Endothelial cell of umbilical vein (primary cell): Measurements from ENCODE around the gene ITIH5. TPM values are rescaled to one million over a fixed set of nuclear protein-coding genes. Genes with fewer than 3 reads are reported as not detected.

Source experiments
- BruUV-seq: library from RNA; stranded (reverse); fragments of 400-500 nt; replicated peaks from 2 replicates; lab custom pipeline; 2021; lab: Mats Ljungman, UMichigan
- CTCF ChIA-PET: fragments of 300-600, 350-600 bp; sonication (Branson Sonifier 250); formaldehyde crosslinking; loops from one replicate; lab custom pipeline; 2021; ENCODE audit warnings: antibody characterized with exemption, inconsistent platforms; lab: Charles Lee
- POLR2A ChIA-PET: fragments of 300-600, 350-600 bp; sonication (Branson Sonifier 250); formaldehyde crosslinking; loops from one replicate; lab custom pipeline; 2021; ENCODE audit warnings: antibody characterized with exemption, inconsistent platforms; lab: Charles Lee
- DNase-seq: peaks from one replicate; pipeline ENCODE4 v3.0.0-alpha.2; 2011; ENCODE audit warnings: low read depth, low spot score
- FAIRE-seq: peaks from 2 replicates; lab custom pipeline; 2011; peaks lifted over from hg19 to GRCh38; lab: Jason Lieb, UNC
- H2AFZ ChIP-seq: 2 replicates; pipeline ENCODE4 v1.6.0; 2012; ENCODE audit warnings: low read depth, low read length, control low read depth, inconsistent platforms
- H3K27ac ChIP-seq: 2 replicates; pipeline ENCODE4 v1.5.1; 2011; ENCODE audit warnings: low read depth, mild to moderate bottlenecking, control low read depth, low read length, moderate library complexity; ENCODE audit not compliant: insufficient read depth
- H3K27me3 ChIP-seq, 2 experiments: 2 replicates each; pipeline versions ENCODE4 v1.6.0 to v1.6.1; 2011; ENCODE audit warnings: low read length in 2 of 2, mixed read lengths in 1 of 2; ENCODE audit not compliant: control insufficient read depth in 2 of 2, insufficient read depth in 2 of 2
- H3K36me3 ChIP-seq, 2 experiments: 2 replicates in 1 of 2; 3 replicates in 1 of 2; pipeline ENCODE4 v1.5.1; 2011; ENCODE audit warnings: low read length in 2 of 2, mild to moderate bottlenecking in 1 of 2, moderate library complexity in 1 of 2; ENCODE audit not compliant: control insufficient read depth in 2 of 2, insufficient read depth in 2 of 2; ENCODE audit errors: extremely low read depth in 1 of 2
- H3K4me1 ChIP-seq: 3 replicates; pipeline ENCODE4 v1.5.1; 2011; ENCODE audit warnings: mild to moderate bottlenecking, low read length; ENCODE audit not compliant: control insufficient read depth, insufficient read depth; ENCODE audit errors: extremely low read depth
- H3K4me2 ChIP-seq: 2 replicates; pipeline ENCODE4 v1.6.1; 2011; ENCODE audit warnings: low read length, control low read depth, mixed read lengths; ENCODE audit not compliant: insufficient read depth
- H3K4me3 ChIP-seq, 3 experiments: fragments of 200-600 bp in 1 of 3; sonication (generic), shearing (Covaris generic) in 1 of 3; replicated peaks in 1 of 3; 2 replicates each; pipeline ENCODE4 v1.5.1; 2011 to 2016; ENCODE audit warnings: control low read depth in 3 of 3, low read length in 3 of 3, mild to moderate bottlenecking in 2 of 3, inconsistent platforms in 1 of 3, low read depth in 1 of 3, moderate library complexity in 1 of 3; ENCODE audit not compliant: insufficient read depth in 1 of 3
- H3K79me2 ChIP-seq: 2 replicates; pipeline ENCODE4 v1.6.0; 2012; ENCODE audit warnings: low read length, inconsistent platforms; ENCODE audit not compliant: control insufficient read depth, insufficient read depth
- H3K9ac ChIP-seq: replicated peaks from 2 replicates; pipeline ENCODE3; 2011; ENCODE audit warnings: low read length, control low read depth; ENCODE audit not compliant: insufficient read depth; ENCODE audit errors: extremely low read depth
- H3K9me1 ChIP-seq: replicated peaks from 3 replicates; pipeline ENCODE4 v1.6.0; 2011; ENCODE audit warnings: mild to moderate bottlenecking, low read length; ENCODE audit not compliant: control insufficient read depth, insufficient read depth; ENCODE audit errors: extremely low read depth
- H3K9me3 ChIP-seq: replicated peaks from 2 replicates; pipeline ENCODE4 v1.5.1; 2012; ENCODE audit warnings: low read length, inconsistent platforms; ENCODE audit not compliant: control insufficient read depth, insufficient read depth
- H4K20me1 ChIP-seq: replicated peaks from 2 replicates; pipeline ENCODE3; 2011; ENCODE audit warnings: mild to moderate bottlenecking, low read length; ENCODE audit not compliant: control insufficient read depth, insufficient read depth; ENCODE audit errors: extremely low read depth
- EZH2 ChIP-seq: IDR thresholded peaks from 2 replicates; pipeline ENCODE4 v1.6.1; 2012; ENCODE audit warnings: borderline replicate concordance, low read depth, mild to moderate bottlenecking, moderate library complexity, low read length, inconsistent platforms; ENCODE audit not compliant: severe bottlenecking
- FOS ChIP-seq: IDR thresholded peaks from 2 replicates; pipeline ENCODE4 v1.6.1; 2011; ENCODE audit warnings: mild to moderate bottlenecking, low read length, moderate library complexity, borderline replicate concordance; ENCODE audit not compliant: insufficient read depth
- GATA2 ChIP-seq: IDR thresholded peaks from 2 replicates; pipeline ENCODE4 v1.7.0; 2011; ENCODE audit warnings: low read depth, mild to moderate bottlenecking, moderate library complexity, mixed read lengths, low read length; ENCODE audit not compliant: insufficient read length, insufficient read depth
- JUN ChIP-seq: IDR thresholded peaks from 2 replicates; pipeline ENCODE4 v1.6.1; 2011; ENCODE audit warnings: borderline replicate concordance, low read depth; ENCODE audit not compliant: insufficient read length, insufficient read depth
- MAX ChIP-seq: IDR thresholded peaks from 2 replicates; pipeline ENCODE4 v1.6.1; 2011; ENCODE audit not compliant: insufficient read depth, insufficient read length
- MYC ChIP-seq: IDR thresholded peaks from one replicate; pipeline ENCODE4 v1.6.1; 2011; ENCODE audit warnings: mild to moderate bottlenecking, low read depth, low read length
- POLR2A ChIP-seq: IDR thresholded peaks from 2 replicates; pipeline ENCODE4 v1.6.1; 2012; ENCODE audit warnings: low read depth, mild to moderate bottlenecking, control low read depth, low read length
- POLR2AphosphoS5 ChIP-seq: IDR thresholded peaks from 2 replicates; pipeline ENCODE4 v1.6.1; 2012; ENCODE audit warnings: low read depth, mild to moderate bottlenecking, control low read depth, low read length, moderate library complexity; ENCODE audit not compliant: insufficient read depth
- dilution Hi-C: fragments of 300-500 bp; cut with MboI; formaldehyde crosslinking; loops from one replicate; pipeline ENCODE4 v1.15.0; 2019; ENCODE audit warnings: low sequenced_read_pairs; ENCODE audit not compliant: extremely low pct_ligation_motif_present
- intact Hi-C: fragments of 100-400 bp; cut with micrococcal nuclease; formaldehyde crosslinking; loops from one replicate; pipeline ENCODE4 v1.10.0; 2022
- polyA plus RNA-seq, 4 experiments: library from polyadenylated mRNA; depleted of rRNA in 3 of 4; stranded (reverse) in 3 of 4; unstranded in 1 of 4; fragments of >200 nt; gene quantifications; 2 replicates each; pipeline versions ENCODE4 v1.2.1 to v1.2.3, GENCODE V29; 2011 to 2012; ENCODE audit warnings: missing spikeins in 1 of 4
- total RNA-seq: library from RNA; stranded (reverse); gene quantifications from 2 replicates; pipeline ENCODE4 v1.2.3, GENCODE V29; 2021
- TF ChIP-seq, protein P1 (sequence below), 2 donors: IDR thresholded peaks; 1 replicate in 1 of 2; 2 replicates in 1 of 2; pipeline ENCODE4 v1.5.1; 2011; ENCODE audit warnings: low read length in 2 of 2, mild to moderate bottlenecking in 2 of 2, moderate library complexity in 2 of 2, control low read depth in 1 of 2, inconsistent platforms in 1 of 2, low read depth in 1 of 2; ENCODE audit not compliant: insufficient read depth in 1 of 2; ENCODE audit errors: extremely low read depth in 1 of 2

The ITIH5 gene
- total and polyA plus RNA-seq, 2 donors (not counting 3 experiments of a cell fraction or from before 2014, with no cell fraction given) = not detected

DNA sequence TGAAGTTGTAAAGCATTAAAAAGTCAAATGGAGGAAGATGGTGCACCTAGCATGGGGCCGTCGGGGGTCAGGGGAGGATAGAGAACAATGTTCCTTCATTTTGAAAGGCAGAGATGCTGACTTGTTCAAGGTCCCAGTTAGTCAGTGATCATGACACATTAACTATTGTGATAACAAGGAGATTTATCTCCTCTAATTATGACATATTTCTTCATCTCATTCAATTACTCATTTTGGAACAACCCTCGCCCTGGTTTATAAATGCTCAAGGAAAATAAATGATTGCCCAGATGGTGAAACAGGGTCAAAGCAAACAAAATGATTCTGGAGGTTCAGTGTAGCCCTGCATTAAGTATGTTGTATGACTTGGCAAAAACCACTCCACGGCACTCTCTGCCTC, 106.2 kb downstream of the ITIH5 start:
- H3K9ac ChIP-seq = no peak overlapping the region
- no peaks in the 10 kb centered on the region for H3K9me1 ChIP-seq
- H2AFZ ChIP-seq = no peak overlapping the region
- no peaks in the 10 kb centered on the region for H3K4me1 ChIP-seq
- intact Hi-C loops (no loop called here), dilution Hi-C loops (no loop called here)
- H3K27ac ChIP-seq = no peak overlapping the region
- BruUV-seq = no TSS peak
- ChIA-PET POLR2A (no interaction called here), CTCF (no interaction called here)
- no peak overlapping the region for H3K4me3 ChIP-seq
- H3K4me2 ChIP-seq = no peak overlapping the region
- no peaks in the 10 kb centered on the region for H3K9me3 ChIP-seq
- no peak for DNase-seq
- FAIRE-seq = no peak
- TF ChIP-seq GATA2 (no peak), MYC (no peak), POLR2A (no peak), POLR2AphosphoS5 (no peak), FOS (no peak), MAX (no peak), JUN (no peak), EZH2 (no peak)
- TF ChIP-seq, protein P1, sequence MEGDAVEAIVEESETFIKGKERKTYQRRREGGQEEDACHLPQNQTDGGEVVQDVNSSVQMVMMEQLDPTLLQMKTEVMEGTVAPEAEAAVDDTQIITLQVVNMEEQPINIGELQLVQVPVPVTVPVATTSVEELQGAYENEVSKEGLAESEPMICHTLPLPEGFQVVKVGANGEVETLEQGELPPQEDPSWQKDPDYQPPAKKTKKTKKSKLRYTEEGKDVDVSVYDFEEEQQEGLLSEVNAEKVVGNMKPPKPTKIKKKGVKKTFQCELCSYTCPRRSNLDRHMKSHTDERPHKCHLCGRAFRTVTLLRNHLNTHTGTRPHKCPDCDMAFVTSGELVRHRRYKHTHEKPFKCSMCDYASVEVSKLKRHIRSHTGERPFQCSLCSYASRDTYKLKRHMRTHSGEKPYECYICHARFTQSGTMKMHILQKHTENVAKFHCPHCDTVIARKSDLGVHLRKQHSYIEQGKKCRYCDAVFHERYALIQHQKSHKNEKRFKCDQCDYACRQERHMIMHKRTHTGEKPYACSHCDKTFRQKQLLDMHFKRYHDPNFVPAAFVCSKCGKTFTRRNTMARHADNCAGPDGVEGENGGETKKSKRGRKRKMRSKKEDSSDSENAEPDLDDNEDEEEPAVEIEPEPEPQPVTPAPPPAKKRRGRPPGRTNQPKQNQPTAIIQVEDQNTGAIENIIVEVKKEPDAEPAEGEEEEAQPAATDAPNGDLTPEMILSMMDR (IDR thresholded peaks at IDR 0.05; ENCODE audit: extremely low read depth in 1 of 2, insufficient read depth in 1 of 2, low read depth in 1 of 2, low read length in 2 of 2) = no peak
- H3K79me2 ChIP-seq = no peaks in the 10 kb centered on the region
- no peaks in the 10 kb centered on the region for H3K36me3 ChIP-seq
- no peaks in the 10 kb centered on the region for H4K20me1 ChIP-seq
- no peaks in the 10 kb centered on the region for H3K27me3 ChIP-seq
